K562 (cell line): ENCODE data around the gene RGS3. TPM values are rescaled to one million over a fixed set of nuclear protein-coding genes. Genes with fewer than 3 reads are reported as not detected.

Source experiments
- DDX20 ChIP-seq: fragments of 450-650 bp; IDR thresholded peaks from 2 replicates; pipeline ENCODE4 v1.6.1; 2016; ENCODE audit warnings: missing genetic modification characterization, low read depth, mild to moderate bottlenecking, missing compliant biosample characterization, moderate library complexity
- FOXA3 ChIP-seq, 2 experiments: fragments of 450-650 bp in 1 of 2; sonication (generic) in 1 of 2; formaldehyde crosslinking; IDR thresholded peaks in 1 of 2; conservative IDR thresholded peaks in 1 of 2; 2 replicates each; pipeline versions ENCODE4 v1.4.0 to v1.8.0; 2020 to 2022; ENCODE audit warnings: mild to moderate bottlenecking in 2 of 2, missing genetic modification reagents in 1 of 2
- FOXJ2 ChIP-seq: fragments of 200-800 bp; sonication (Bioruptor generic); IDR thresholded peaks from 2 replicates; pipeline ENCODE4 v1.6.1; 2016; ENCODE audit warnings: missing genetic modification characterization, missing compliant biosample characterization
- FOXM1 ChIP-seq, 2 experiments: fragments of 450-650 bp in 1 of 2; sonication (generic) in 1 of 2; formaldehyde crosslinking in 1 of 2; IDR thresholded peaks; 2 replicates each; pipeline versions ENCODE4 v1.6.1 to v1.9.0; 2017 to 2022; ENCODE audit warnings: low read depth in 2 of 2, mild to moderate bottlenecking in 2 of 2, missing genetic modification reagents in 1 of 2, moderate library complexity in 1 of 2
- HDAC8 ChIP-seq: fragments of 450-650 bp; IDR thresholded peaks from 2 replicates; pipeline ENCODE4 v1.6.1; 2016; ENCODE audit warnings: mild to moderate bottlenecking, missing genetic modification characterization, moderate library complexity, missing compliant biosample characterization
- IRF1 ChIP-seq: sonication (generic); formaldehyde crosslinking; IDR thresholded peaks from 2 replicates; pipeline ENCODE4 v1.8.0; 2022; ENCODE audit warnings: missing genetic modification reagents, mild to moderate bottlenecking, borderline replicate concordance
- JUND ChIP-seq, 2 experiments: IDR thresholded peaks; 2 replicates in 1 of 2; 3 replicates in 1 of 2; pipeline ENCODE4 v1.6.1; 2011; ENCODE audit warnings: borderline replicate concordance in 2 of 2, low read depth in 2 of 2, low read length in 2 of 2, improper control_type of control experiment in 1 of 2, missing biosample characterization in 1 of 2, missing genetic modification characterization in 1 of 2, missing genetic modification reagents in 1 of 2
- KAT7 ChIP-seq: sonication (generic); formaldehyde crosslinking; IDR thresholded peaks from 2 replicates; pipeline ENCODE4 v1.8.0; 2022; ENCODE audit warnings: missing genetic modification reagents, mild to moderate bottlenecking, borderline replicate concordance
- MAFF ChIP-seq: IDR thresholded peaks from 2 replicates; pipeline ENCODE4 v1.6.1; 2012; ENCODE audit warnings: low read length, improper control_type of control experiment
- NCOA6 ChIP-seq: fragments of 450-650 bp; IDR thresholded peaks from 2 replicates; pipeline ENCODE4 v1.6.1; 2017; ENCODE audit warnings: mild to moderate bottlenecking
- NFIX ChIP-seq: fragments of 250-450 bp; sonication (Bioruptor Pico); IDR thresholded peaks from 2 replicates; pipeline ENCODE4 v1.4.0; 2020; ENCODE audit warnings: low read depth, mild to moderate bottlenecking, moderate library complexity
- NFYB ChIP-seq: IDR thresholded peaks from 2 replicates; pipeline ENCODE4 v1.6.1; 2011; ENCODE audit warnings: mild to moderate bottlenecking, moderate library complexity; ENCODE audit not compliant: insufficient read length; ENCODE audit errors: extremely low read depth
- PATZ1 ChIP-seq: fragments of 250-450 bp; sonication (Bioruptor Pico); IDR thresholded peaks from 2 replicates; pipeline ENCODE4 v1.5.0; 2020; ENCODE audit warnings: mild to moderate bottlenecking, borderline replicate concordance
- PURB ChIP-seq: sonication (generic); formaldehyde crosslinking; IDR thresholded peaks from 2 replicates; pipeline ENCODE4 v1.9.0; 2021; ENCODE audit warnings: low read depth, mild to moderate bottlenecking, missing genetic modification reagents
- RBM22 ChIP-seq: fragments of 200-400 bp; formaldehyde crosslinking; IDR thresholded peaks from 2 replicates; pipeline ENCODE4 v1.6.1; 2018; ENCODE audit warnings: low read length, low read depth; ENCODE audit not compliant: poor library complexity, severe bottlenecking
- RNF2 ChIP-seq: sonication (generic); IDR thresholded peaks from 2 replicates; pipeline ENCODE4 v1.6.1; 2016
- TAF1 ChIP-seq: IDR thresholded peaks from 2 replicates; pipeline ENCODE4 v1.6.1; 2011; ENCODE audit warnings: mild to moderate bottlenecking, low read length, moderate library complexity; ENCODE audit not compliant: insufficient read depth, control insufficient read depth, severe bottlenecking; ENCODE audit errors: extremely low read depth
- ZFP30 ChIP-seq: fragments of 250-450 bp; sonication (Bioruptor Pico); IDR thresholded peaks from 2 replicates; pipeline ENCODE4 v1.8.0; 2022; ENCODE audit warnings: moderate library complexity, mild to moderate bottlenecking, inconsistent platforms, borderline replicate concordance
- ZNF592 ChIP-seq: fragments of 450-650 bp; IDR thresholded peaks from 2 replicates; pipeline ENCODE4 v1.6.1; 2017; ENCODE audit warnings: antibody characterized with exemption, mild to moderate bottlenecking
- polyA plus RNA-seq, 8 experiments: library from polyadenylated mRNA; depleted of rRNA in 4 of 8; stranded (reverse) in 5 of 8; unstranded in 3 of 8; fragments of >200 nt; fragmentation: Nextera tagmentation in 2 of 8; fragmentation: Illumina TruSeq in 1 of 8; extraction: Ambion mirVana in 2 of 8; extraction: Trizol in 1 of 8; gene quantifications; 2 replicates each; pipeline versions ENCODE4 v1.2.1 to v1.2.3, GENCODE V29; 2011 to 2014; ENCODE audit warnings: inconsistent platforms in 1 of 8, missing spikeins in 1 of 8
- total RNA-seq, 7 experiments: library from RNA; depleted of rRNA in 6 of 7; stranded (reverse); fragments of >200 nt in 6 of 7; fragmentation: Illumina TruSeq in 2 of 7; extraction: Trizol in 2 of 7; gene quantifications; 2 replicates each; pipeline versions ENCODE4 v1.2.1 to v1.2.3, GENCODE V29; 2011 to 2021; ENCODE audit warnings: low replicate concordance in 1 of 7

The RGS3 gene
- total and polyA plus RNA-seq, 9 of the 15 experiments (the other 6 are each of a cell fraction or from before 2014, with no cell fraction given), result 0.08 to 2.9 (median 0.95) TPM

GRCh38 chr9:113541019-113541900 is 77.7 kb downstream of the RGS3 start (continued):
- TF ChIP-seq ZNF592 (0 out of 2 replicates have a peak, but pooled peaks have one; percentile 74), FOXA3 (CRISPR knock-in tag; conservative IDR thresholded peaks at IDR 0.05 in 1 of 2, IDR thresholded peaks at IDR 0.05 in 1 of 2) (no peak), MAFF (no peak), JUND (IDR thresholded peaks at IDR 0.05; ENCODE audit: borderline replicate concordance, low read depth, low read length) (peak; percentile 60; the same call in 1 of the 2 replicates), JUND (tag; IDR thresholded peaks at IDR 0.05; ENCODE audit: borderline replicate concordance, low read depth, low read length) (no peak), ZFP30 (CRISPR knock-in tag) (no peak), FOXM1 (IDR thresholded peaks at IDR 0.05; ENCODE audit: low read depth) (no peak), FOXM1 (CRISPR knock-in tag; IDR thresholded peaks at IDR 0.05; ENCODE audit: low read depth) (no peak), PATZ1 (CRISPR knock-in tag) (no peak), RBM22 (no peak), NCOA6 (no peak), TAF1 (no peak), NFYB (peak; percentile 82), KAT7 (no peak), FOXJ2 (tag) (no peak), IRF1 (CRISPR knock-in tag) (no peak), HDAC8 (tag) (peak; percentile 84), PURB (CRISPR knock-in tag) (no peak), RNF2 (no peak), DDX20 (tag) (no peak), NFIX (no peak)
